Activated CD4-positive, alpha-beta T cell treated with anti-CD3 and anti-CD28 coated beads, Interleukin-2, amount 10 ng/mL, durations not matched to agents 24 days and 14 days (primary cell): Measurements from ENCODE around the gene INO80. TPM values are rescaled to one million over a fixed set of nuclear protein-coding genes. Genes with fewer than 3 reads are reported as not detected.

Source experiments
- DNase-seq: peaks from one replicate; pipeline ENCODE4 v3.0.0; 2022
- H3K27ac Mint-ChIP-seq: one replicate; pipeline ENCODE4 v1.8.0; 2022; ENCODE audit warnings: mild to moderate bottlenecking, mixed read lengths
- H3K27me3 Mint-ChIP-seq: one replicate; pipeline ENCODE4 v1.8.0; 2022; ENCODE audit warnings: mixed read lengths
- H3K36me3 Mint-ChIP-seq: one replicate; pipeline ENCODE4 v1.8.0; 2022; ENCODE audit warnings: low read depth, mild to moderate bottlenecking, mixed read lengths
- H3K4me1 Mint-ChIP-seq: one replicate; pipeline ENCODE4 v1.8.0; 2021; ENCODE audit warnings: mixed read lengths
- H3K4me3 Mint-ChIP-seq: one replicate; pipeline ENCODE4 v1.8.0; 2022; ENCODE audit warnings: mild to moderate bottlenecking, moderate library complexity, mixed read lengths
- H3K9me3 Mint-ChIP-seq: one replicate; pipeline ENCODE4 v1.8.0; 2021; ENCODE audit warnings: mixed read lengths
- intact Hi-C: fragments of 100-400 bp; cut with micrococcal nuclease; formaldehyde crosslinking; loops from one replicate; pipeline ENCODE4 v1.15.1; 2023
- total RNA-seq: library from RNA; stranded (reverse); gene quantifications from 2 replicates; pipeline ENCODE4 v1.2.3, GENCODE V29; 2022

The INO80 gene
- total RNA-seq, 1 donor from 2014 or later, result 37.2 TPM

DNA sequence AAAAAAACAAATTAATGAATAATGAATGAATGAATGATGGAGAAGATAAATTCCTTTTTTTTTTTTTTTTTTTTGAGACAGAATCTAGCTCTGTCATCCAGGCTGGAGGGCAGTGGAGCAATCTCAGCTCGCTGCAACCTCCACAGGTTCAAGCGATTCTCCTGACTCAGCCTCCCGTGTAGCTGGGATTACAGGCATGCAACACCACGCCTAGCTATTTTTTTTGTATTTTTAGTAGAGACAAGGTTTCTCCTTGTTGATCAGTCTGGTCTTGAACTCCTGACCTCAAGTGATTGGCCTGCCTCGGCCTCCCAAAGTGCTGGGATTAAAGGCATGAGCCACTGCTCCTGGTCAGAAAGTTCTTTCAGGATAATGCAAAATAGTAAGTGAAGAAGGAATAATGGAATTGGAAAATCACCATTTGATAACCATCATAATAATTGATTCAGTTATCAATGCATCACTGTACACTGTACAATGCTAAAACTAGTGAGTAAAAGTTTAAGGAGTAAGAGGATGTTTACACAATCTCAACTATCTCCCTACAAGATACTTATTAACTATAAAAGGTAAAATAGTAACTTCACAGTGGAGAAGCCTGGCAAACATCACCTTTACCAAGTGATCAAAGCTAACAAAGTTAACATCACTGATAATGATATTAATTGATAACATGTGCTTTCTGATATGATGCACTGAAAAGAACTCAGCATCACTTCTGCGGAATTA, 12.3 kb upstream of the INO80 start:
- no peak for DNase-seq
- peaks cover 35% of the 10 kb centered on the region for H3K27me3 Mint-ChIP-seq
- no peaks in the 10 kb centered on the region for H3K36me3 Mint-ChIP-seq
- H3K9me3 Mint-ChIP-seq, result no peaks in the 10 kb centered on the region
- no peak overlapping the region for H3K27ac Mint-ChIP-seq
- peaks cover 4% of the 10 kb centered on the region for H3K4me1 Mint-ChIP-seq
- H3K4me3 Mint-ChIP-seq, result no peak overlapping the region
- intact Hi-C loops, result no loop called here

DNA sequence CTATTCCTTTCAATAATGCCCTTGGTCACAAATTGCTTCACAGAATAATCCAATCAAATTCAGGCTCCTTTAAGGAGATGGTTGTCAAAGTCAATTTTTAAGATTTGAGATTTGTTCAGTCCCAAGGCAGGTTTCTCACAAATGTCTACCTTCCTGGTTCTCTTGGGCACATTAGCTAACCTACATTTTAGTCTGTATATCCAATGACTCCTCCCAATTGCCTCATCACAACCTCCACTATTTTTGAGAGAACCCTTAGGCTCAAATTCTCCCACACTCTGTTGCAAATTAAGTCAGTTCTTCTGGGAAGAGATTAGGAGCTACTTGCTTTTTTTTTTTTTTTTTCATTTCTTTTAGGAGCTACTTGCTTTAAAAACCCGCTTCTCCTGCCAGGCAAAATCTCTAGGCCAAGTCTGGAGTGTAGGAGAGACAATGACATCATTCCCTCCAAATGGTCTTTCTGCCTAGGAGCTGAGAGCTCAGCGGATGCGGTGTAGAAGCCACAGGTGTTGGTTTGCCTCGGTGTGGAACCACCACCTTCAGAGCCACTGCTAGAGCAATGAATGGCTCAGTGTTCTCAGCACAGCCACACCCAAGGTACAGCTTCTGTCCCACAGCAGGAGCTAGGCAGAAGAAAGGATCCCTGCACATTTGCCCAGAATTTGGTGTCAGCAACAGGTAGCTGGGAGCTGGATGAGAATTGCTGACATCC, 10.0 kb upstream of the INO80 start:
- intact Hi-C loops, result no loop called here
- no peak overlapping the region for H3K27ac Mint-ChIP-seq

DNA sequence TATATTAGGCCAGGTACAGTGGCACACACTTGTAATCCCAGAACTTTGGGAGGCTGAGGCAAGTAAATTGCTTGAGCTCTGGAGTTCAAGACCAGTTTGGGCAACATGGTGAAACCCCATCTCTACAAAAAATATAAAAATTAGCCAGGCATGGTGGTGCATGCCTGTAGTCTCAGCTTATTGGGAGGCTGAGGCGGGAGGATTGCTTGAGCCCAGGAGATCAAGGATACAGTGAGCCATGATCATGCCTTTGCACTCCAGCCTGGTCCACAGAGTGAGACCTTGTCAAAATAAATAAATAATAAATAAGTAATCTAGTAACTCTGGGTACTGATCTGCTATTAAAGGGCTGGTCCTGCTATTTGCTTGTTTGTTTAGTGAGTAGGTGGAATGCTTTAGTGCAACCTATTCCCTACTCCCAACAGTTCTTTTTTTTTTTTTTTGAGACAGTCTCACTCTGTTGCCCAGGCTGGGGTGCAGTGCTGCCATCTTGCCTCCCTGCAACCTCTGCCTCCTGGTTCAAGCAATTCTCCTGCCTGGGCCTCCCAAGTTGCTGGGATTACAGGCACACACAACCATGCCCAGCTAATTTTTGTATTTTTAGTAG, 9.1 kb upstream of the INO80 start:
- Mint-ChIP-seq H3K4me3 (no peak overlapping the region), H3K27me3 (peaks cover 24% of the 10 kb centered on the region), H3K9me3 (no peaks in the 10 kb centered on the region), H3K27ac (no peak overlapping the region), H3K4me1 (peaks cover 4% of the 10 kb centered on the region), H3K36me3 (no peaks in the 10 kb centered on the region)
- intact Hi-C loops, result no loop called here
- DNase-seq, result no peak

More for the DNA sequence above, 10.0 kb upstream of the INO80 start:
- peak; percentile 59 for DNase-seq
- Mint-ChIP-seq H3K27me3 (peaks cover 22% of the 10 kb centered on the region), H3K4me1 (peaks cover 4% of the 10 kb centered on the region), H3K4me3 (no peak overlapping the region), H3K9me3 (no peaks in the 10 kb centered on the region), H3K36me3 (no peaks in the 10 kb centered on the region)

DNA sequence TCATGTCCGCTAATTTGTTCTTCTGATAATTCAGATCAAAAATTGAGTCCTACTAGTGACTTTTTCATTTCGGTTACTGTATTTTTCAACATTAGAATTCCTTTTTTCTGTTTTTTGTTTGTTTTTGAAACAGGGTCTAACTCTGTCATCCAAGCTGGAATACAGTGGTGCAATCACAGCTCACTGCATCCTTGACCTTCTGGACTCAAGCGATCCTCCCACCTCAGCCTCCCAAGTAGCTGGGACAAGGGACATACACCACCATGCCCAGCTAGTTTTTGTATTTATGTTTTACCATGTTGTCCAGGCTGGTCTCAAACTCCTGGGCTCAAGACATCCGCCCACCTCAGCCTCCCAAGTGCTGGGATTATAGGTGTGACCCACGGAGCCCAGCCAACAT, 8.0 kb upstream of the INO80 start:
- no peak for DNase-seq
- intact Hi-C loops, result no loop called here
- no peak overlapping the region for H3K4me3 Mint-ChIP-seq
- peaks cover 5% of the 10 kb centered on the region for H3K4me1 Mint-ChIP-seq
- H3K27ac Mint-ChIP-seq, result no peak overlapping the region
- no peaks in the 10 kb centered on the region for H3K36me3 Mint-ChIP-seq
- H3K9me3 Mint-ChIP-seq, result no peaks in the 10 kb centered on the region
- H3K27me3 Mint-ChIP-seq, result peaks cover 24% of the 10 kb centered on the region

DNA sequence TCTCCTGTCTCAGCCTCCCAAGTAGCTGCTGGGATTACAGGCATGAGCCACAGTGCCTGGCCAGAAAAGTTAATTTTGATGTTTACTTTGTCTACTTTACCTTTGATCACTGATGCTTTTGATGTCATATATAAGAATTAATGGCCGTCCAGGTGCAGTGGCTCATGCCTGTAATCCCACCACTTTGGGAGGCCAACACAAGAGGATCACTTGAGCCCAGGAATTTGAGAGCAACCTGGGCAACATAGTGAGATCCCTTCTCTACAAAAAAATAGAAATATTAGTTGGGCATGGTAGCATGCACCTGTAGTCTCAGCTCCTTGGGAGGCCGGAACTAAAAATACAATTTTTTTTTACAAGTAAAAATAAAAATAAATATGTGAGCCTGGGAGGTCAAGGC, 6.8 kb upstream of the INO80 start:
- H3K4me3 Mint-ChIP-seq, result no peak overlapping the region
- H3K27me3 Mint-ChIP-seq, result peaks cover 19% of the 10 kb centered on the region
- intact Hi-C loops, result no loop called here
- no peak for DNase-seq
- H3K36me3 Mint-ChIP-seq, result no peaks in the 10 kb centered on the region
- H3K27ac Mint-ChIP-seq, result no peak overlapping the region
- H3K9me3 Mint-ChIP-seq, result no peaks in the 10 kb centered on the region
- peaks cover 5% of the 10 kb centered on the region for H3K4me1 Mint-ChIP-seq

DNA sequence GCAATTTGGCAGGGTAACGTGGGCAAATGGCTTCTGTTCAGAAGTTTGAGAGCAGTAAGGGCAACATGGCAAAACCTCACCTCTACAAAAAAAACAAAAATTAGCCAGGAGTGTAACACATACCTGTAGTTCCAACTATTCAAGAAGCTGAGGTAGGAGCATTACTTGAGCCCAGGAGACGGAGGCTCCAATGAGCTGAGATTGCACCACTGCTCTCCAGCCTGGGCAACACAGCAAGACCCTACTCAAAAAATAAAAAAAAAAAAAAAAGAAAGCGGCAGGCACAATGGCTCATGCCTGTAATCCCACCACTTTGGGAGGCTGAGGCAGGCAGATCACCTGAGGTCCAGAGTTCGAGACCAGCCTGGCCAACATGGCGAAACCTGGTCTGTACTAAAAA, 5.9 kb upstream of the INO80 start:
- intact Hi-C loops, result no loop called here
- no peak for DNase-seq
- peaks cover 7% of the 10 kb centered on the region for H3K4me1 Mint-ChIP-seq
- peaks cover 19% of the 10 kb centered on the region for H3K27me3 Mint-ChIP-seq
- no peaks in the 10 kb centered on the region for H3K9me3 Mint-ChIP-seq
- no peak overlapping the region for H3K4me3 Mint-ChIP-seq
- H3K36me3 Mint-ChIP-seq, result no peaks in the 10 kb centered on the region
- H3K27ac Mint-ChIP-seq, result no peak overlapping the region

DNA sequence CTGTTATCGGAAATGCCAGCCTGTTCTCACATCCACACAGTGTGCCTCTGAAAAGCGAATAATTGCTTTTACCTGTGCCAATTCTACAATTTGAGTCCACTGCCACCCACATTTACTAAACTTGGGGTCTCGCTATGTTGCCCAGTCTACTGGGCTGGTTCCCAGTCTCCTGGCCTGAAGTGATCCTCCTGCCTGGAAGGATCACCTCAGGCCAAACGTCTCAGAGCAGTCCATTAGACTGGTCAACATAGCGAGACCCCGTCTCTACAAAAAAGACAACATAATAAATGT, 827 bp upstream of the INO80 start:
- intact Hi-C loops, result loop anchor here (1.0 to 10.0 kb wide), 8 partner anchors 34 to 552 kb away; partner anchors contain the start of genes CCDC32, CHP1, DNAJC17 and NDUFAF1
- Mint-ChIP-seq H3K4me1 (peaks cover 17% of the 10 kb centered on the region), H3K9me3 (no peaks in the 10 kb centered on the region), H3K27ac (peak overlapping the region; percentile 99), H3K36me3 (peaks cover 13% of the 10 kb centered on the region), H3K4me3 (peak overlapping the region; percentile 91), H3K27me3 (peaks cover 2% of the 10 kb centered on the region)
- no peak for DNase-seq

DNA sequence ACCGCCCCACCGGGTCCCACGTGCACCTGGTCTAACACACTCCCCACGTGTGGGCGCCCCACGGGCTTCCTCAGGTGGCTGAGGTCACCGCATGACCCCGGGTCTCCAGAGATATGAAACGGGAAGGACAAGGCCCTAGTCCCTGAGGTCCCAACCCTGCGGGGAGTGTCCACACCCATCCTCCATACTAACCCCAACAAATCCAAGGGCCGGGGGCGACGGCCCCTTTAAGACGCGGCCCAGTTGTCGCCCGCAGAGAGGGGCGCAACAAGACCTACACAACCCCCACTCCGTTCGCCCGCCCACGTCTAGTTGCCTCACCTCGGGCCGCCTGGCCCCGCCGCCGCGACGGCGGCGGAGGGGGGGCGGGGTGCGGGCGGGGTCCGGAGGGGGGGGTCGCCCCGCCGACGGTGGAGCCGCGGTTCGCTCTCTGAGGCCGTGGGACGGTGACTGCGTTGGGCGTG, 396 bp downstream of the INO80 start:
- intact Hi-C loops, result loop anchor here (1.0 to 10.0 kb wide), 8 partner anchors 35 to 551 kb away; partner anchors contain the start of genes CCDC32, CHP1, DNAJC17 and NDUFAF1
- H3K27me3 Mint-ChIP-seq, result peaks cover 2% of the 10 kb centered on the region
- no peaks in the 10 kb centered on the region for H3K9me3 Mint-ChIP-seq
- H3K4me3 Mint-ChIP-seq, result peak overlapping the region; percentile 91
- H3K36me3 Mint-ChIP-seq, result peaks cover 13% of the 10 kb centered on the region
- DNase-seq, result peak; percentile 91
- peaks cover 17% of the 10 kb centered on the region for H3K4me1 Mint-ChIP-seq
- H3K27ac Mint-ChIP-seq, result peak overlapping the region; percentile 99

DNA sequence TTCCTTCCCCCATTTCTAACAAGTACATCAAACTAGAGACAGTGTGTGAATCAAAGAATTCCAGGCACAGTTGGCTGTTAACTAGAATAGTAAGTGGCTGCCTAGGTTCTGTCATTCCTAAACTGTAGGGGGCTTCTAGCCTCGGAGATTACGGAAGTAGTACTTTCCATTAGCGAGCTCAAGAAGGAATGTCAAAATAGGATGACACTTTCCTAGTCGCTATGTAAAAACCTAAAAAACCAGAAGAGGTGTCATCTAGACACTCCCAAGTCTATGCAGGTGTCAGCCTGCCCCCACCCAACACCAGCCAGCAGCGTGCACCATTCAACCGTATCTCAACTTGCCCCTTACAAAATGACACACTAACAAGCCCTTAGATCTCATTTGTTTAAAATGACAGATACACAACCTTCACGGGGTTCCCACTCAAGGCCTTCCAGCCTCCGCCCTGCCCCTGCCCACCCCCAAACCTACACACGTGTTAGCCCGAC, 874 bp downstream of the INO80 start:
- H3K27me3 Mint-ChIP-seq, result no peaks in the 10 kb centered on the region
- H3K36me3 Mint-ChIP-seq, result peaks cover 13% of the 10 kb centered on the region
- no peaks in the 10 kb centered on the region for H3K9me3 Mint-ChIP-seq
- DNase-seq, result no peak
- peak overlapping the region; percentile 98 for H3K27ac Mint-ChIP-seq
- intact Hi-C loops, result loop anchor here (5.0 to 10.0 kb wide), 4 partner anchors 173 to 550 kb away; partner anchors contain the start of genes CCDC32, NDUFAF1 and RPUSD2
- peak overlapping the region; percentile 91 for H3K4me3 Mint-ChIP-seq
- peaks cover 17% of the 10 kb centered on the region for H3K4me1 Mint-ChIP-seq

DNA sequence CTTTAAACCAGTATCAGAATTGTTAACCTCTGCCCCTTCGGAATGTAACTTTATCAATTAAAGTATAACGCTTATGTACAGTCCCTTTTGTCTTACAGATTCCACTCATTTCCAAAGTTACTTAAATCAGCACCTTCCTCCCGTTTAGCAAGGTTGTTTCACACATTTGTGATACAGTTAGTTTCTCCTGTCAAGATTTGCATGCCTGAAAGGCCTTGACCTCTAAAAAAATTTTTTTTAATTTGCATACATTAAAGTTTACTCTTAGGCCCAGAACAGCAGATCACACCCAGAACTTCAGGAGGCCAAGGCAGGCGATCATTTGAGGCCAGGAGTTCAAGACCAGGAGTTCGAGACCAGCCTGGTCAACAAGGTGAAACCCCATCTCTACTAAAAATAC, 9.1 kb downstream of the INO80 start:
- Mint-ChIP-seq H3K9me3 (no peaks in the 10 kb centered on the region), H3K27ac (no peak overlapping the region), H3K4me1 (peaks cover 2% of the 10 kb centered on the region), H3K36me3 (peaks cover 20% of the 10 kb centered on the region), H3K27me3 (no peaks in the 10 kb centered on the region), H3K4me3 (no peak overlapping the region)
- intact Hi-C loops, result no loop called here
- DNase-seq, result no peak

DNA sequence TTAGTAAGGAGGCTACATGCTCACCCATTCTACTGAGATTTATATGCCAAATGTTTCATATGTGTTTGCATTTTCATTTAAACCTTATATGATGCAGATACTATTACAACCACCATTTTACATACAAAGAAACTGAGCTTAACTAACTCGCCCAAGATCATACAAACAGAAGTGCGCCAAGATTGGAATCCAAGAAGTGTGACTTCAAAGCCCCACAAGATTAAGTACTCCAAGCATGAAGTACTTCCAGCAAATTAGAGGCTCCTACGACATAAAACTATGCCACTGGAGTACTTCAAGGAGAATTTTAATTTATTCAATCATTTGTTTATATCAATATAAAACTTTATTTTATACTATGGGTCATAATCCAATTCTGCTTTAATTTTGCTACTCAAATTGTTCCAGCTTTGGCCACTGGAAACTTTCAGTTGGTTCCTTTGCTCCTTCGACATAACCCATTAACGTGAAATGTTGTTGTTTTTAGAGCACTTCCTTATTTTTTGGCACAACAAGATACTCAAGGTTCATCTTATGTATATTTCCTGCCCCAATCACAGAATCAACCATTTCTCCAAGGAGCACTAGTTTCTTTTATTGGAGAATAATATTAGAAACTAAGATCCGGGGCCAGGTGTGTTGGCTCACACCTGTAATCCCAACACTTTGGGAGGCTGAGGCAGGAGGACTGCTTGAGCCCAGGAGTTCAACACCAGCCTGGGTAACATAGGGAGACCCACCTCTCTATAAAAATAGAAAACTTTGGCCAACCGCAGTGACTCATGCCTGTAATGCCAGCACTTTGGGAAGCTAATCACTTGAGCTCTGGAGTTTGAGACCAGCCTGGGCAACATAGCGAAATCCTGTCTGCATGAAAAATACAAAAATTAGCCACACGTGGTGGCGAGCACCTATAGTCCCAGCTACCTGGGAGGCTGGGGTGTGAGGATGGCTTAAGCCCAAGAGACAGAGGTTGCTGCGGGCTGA, 10.4 kb downstream of the INO80 start:
- H3K4me1 Mint-ChIP-seq, result peaks cover 6% of the 10 kb centered on the region
- H3K9me3 Mint-ChIP-seq, result no peaks in the 10 kb centered on the region
- intact Hi-C loops, result no loop called here
- DNase-seq, result no peak
- no peaks in the 10 kb centered on the region for H3K27me3 Mint-ChIP-seq
- no peak overlapping the region for H3K4me3 Mint-ChIP-seq
- H3K36me3 Mint-ChIP-seq, result peaks cover 24% of the 10 kb centered on the region
- H3K27ac Mint-ChIP-seq, result no peak overlapping the region

DNA sequence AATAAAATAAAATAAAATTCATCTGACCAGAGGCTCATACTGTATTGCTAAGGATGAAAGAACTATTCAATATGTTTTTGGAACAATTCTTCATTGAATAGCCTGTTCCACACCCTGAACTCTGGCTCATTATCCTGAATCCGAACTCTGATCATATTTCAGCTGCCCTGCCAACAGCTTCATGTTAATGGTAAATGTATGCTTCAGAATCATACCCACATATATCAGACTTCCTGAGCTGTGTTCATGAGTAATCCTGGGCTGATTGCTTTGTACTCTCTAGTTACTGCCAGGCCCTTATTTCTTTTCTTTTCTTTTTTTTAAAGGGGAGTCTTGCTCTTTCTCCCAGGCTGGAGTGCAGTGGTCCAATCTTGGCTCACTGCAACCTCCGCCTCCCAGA, 11.8 kb downstream of the INO80 start:
- no peaks in the 10 kb centered on the region for H3K9me3 Mint-ChIP-seq
- H3K27me3 Mint-ChIP-seq, result no peaks in the 10 kb centered on the region
- peaks cover 25% of the 10 kb centered on the region for H3K36me3 Mint-ChIP-seq
- no peak overlapping the region for H3K27ac Mint-ChIP-seq
- H3K4me3 Mint-ChIP-seq, result no peak overlapping the region
- peaks cover 6% of the 10 kb centered on the region for H3K4me1 Mint-ChIP-seq
- intact Hi-C loops, result no loop called here
- no peak for DNase-seq

DNA sequence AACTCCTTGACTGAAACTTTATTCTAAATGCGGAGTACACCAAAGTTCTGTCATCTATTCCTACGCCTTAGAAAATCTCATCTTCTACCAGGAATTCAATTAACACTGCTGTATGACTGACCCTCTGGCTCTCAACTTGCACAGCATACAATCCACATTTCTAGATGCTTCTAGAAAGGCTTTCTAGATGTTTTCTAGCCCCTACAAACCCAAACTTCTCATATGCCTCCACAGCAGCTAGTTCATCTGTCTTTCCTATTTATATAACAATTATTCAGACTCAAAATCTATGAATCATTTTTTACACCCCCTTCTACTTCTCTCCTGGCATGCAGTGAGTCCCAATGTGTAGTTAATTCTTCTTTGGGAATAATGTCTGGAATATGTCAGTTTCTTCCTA, 13.2 kb downstream of the INO80 start:
- Mint-ChIP-seq H3K9me3 (no peaks in the 10 kb centered on the region), H3K27me3 (no peaks in the 10 kb centered on the region), H3K4me1 (peaks cover 3% of the 10 kb centered on the region), H3K4me3 (no peak overlapping the region), H3K27ac (no peak overlapping the region), H3K36me3 (peaks cover 20% of the 10 kb centered on the region)
- intact Hi-C loops, result no loop called here
- no peak for DNase-seq
